DMS53 (cell line): ENCODE results near the gene LRRC4C.

Experiments
- DNase-seq: peaks from one replicate; lab custom pipeline; 2025; lab: John Stamatoyannopoulos, UW

The LRRC4C gene

DNA sequence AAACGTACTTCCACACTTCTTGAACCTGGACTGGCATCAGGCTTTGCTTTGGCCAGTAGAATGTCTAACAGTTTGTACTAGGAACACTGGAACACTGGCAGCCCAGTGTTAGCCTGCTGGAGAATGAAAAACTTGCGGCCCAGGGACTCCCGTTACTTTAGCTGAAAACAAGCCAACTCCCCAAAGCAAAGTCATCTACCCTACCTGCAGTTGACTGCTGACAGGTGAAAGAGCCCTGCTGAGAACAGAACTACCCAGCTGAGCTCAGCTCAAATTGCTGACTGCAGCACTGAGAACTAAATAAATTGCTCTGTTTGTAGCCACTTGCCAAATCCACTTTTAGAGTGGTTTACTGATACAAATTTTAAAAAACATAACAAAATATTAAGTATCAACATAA is 342.5 kb downstream of the LRRC4C start:
- no peak for DNase-seq

GRCh38 chr11:41115066-41115465 is 344.4 kb downstream of the LRRC4C start:
- DNase-seq = no peak

DNA sequence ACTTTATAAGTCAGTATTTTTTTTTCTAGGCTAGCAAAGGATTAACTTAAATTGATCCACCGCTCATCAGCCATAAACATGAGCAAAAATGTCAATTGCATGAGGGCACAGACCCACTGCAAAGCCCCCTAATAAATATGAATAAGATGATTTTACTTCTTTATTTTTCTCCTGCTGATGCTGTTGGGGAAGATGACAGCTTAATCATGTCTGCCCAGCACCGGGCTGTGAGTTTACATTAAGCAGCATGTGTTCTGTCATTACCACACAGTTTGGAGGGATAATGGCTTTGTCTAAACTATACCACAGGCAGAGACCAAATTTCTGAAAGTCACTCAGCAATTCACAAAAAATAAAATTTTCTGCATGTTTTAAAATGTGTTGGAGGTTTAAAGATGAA is 346.3 kb downstream of the LRRC4C start:
- no peak for DNase-seq

- no peak for DNase-seq
Observed at GRCh38 chr11:41110527-41110926, 348.9 kb downstream of the LRRC4C start.

DNA sequence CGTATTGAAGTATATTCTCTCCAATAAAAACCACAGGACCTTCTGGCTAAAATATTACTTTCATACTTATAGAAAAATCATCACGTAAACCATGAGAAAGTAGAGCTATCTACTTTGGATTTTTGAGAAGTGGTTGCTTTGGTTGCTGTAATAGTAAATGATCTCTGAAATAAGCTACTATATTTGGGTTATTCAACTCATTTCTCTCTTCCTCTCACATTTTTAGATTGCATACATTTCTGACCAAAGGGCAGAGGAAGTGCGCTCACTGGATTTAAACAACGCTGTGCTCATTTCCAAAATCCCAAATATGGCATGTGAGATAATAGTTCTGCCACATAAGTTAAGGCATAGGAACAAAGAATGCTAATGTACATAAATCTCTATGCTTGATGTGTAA is 357.0 kb downstream of the LRRC4C start:
- DNase-seq = no peak

- no peak for DNase-seq
Observed at GRCh38 chr11:41099654-41100053, 359.8 kb downstream of the LRRC4C start.

DNA sequence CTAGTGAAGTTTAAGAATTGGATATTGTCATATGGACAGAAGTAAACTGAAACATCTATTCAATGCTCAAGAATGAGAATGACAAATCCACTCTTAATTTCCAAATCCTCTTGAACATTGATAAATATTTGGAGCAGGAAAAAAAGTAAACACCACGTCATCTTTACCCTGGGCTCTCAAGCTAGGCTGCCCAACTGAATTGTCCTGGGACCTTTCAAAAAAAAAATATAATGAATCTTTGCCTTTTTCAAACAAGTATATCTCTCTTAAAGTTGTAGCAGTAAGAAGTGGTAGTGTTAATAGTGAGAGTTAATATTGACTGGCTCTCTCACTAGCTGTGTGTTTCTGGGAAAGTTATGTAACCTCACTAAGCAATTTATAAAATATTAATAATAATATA is 374.3 kb downstream of the LRRC4C start:
- DNase-seq = peak; percentile 19

DNA sequence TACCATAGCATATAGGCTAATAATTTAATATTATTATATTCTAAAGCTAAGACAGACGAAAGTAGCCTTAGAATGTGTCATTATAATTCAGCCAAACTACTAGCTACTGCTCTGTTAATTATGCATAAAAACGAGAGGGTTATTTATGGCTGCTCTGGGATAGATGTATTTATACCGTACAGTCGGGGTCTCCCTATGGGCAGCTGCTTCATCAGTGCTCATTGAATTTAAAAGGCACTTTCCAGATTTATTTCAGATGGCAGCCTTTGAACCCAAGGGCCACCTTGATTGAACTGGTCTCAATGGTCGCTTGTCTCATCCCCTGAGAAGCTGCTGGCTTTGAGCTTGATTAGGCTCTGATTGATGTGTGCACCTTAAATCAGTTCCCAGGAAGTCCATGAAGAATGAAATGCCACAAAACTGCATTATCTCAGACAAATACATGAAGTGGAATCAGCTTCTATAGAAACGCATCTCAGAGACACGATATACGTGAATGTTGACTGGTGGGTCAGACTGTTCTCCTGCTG is 377.6 kb downstream of the LRRC4C start:
- DNase-seq = no peak

DNA sequence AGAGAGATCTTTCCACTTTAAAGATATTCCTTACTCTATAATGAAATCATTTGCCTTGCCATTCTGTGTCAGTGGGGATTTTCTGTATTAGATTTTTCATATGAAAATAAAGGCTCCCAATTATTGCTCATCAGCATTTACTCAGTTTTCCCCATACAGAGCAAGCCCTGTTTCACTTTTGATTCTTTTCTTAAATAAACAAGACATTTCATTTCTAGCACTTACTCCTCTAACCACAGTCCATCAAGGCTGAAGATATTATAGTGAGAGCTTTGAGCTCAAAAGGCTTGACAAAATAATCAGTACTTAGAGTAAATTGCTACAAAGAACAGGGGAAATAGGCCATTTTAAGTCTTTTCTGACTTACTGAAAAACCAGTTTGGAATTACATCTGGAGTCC is 385.1 kb downstream of the LRRC4C start:
- DNase-seq = no peak

- DNase-seq = no peak
Observed at GRCh38 chr11:41065432-41065831, 394.0 kb downstream of the LRRC4C start.

- DNase-seq = no peak
Observed at GRCh38 chr11:41058138-41058537, 401.3 kb downstream of the LRRC4C start.

DNA sequence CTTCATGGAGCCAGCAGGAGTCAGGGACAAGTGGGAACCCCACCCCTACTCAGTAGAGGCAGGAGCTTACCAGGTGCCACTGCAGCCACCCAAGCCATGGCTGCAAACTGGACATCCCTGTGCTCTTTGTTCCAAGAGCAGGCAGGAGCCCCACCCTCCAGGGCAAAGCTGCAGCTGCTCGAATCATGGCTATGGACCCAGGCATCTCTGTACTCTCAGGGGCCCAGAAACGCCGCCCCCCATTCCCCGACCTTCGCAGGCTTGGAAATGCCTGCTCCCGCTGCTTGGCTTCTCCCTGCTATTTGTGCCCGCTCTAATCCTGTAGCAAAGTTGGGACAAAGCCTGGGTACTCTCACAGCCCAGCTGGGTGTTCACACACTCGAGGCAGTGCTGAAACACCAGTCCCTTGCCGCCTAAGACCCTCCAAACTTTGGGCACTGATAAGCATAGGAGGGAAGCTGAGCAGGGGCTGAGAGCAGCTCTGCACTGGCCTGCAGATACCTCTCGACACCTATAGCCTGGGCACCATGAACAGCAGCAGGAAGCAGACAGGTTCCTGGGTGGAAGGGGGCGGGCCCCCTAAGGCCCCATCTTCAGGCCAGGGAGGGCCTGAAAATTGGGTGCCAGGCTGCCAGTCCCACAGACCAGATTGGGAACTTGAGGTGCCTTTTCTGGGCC is 402.4 kb downstream of the LRRC4C start:
- no peak for DNase-seq

- DNase-seq = no peak
Observed at GRCh38 chr11:41053894-41054293, 405.6 kb downstream of the LRRC4C start.

DNA sequence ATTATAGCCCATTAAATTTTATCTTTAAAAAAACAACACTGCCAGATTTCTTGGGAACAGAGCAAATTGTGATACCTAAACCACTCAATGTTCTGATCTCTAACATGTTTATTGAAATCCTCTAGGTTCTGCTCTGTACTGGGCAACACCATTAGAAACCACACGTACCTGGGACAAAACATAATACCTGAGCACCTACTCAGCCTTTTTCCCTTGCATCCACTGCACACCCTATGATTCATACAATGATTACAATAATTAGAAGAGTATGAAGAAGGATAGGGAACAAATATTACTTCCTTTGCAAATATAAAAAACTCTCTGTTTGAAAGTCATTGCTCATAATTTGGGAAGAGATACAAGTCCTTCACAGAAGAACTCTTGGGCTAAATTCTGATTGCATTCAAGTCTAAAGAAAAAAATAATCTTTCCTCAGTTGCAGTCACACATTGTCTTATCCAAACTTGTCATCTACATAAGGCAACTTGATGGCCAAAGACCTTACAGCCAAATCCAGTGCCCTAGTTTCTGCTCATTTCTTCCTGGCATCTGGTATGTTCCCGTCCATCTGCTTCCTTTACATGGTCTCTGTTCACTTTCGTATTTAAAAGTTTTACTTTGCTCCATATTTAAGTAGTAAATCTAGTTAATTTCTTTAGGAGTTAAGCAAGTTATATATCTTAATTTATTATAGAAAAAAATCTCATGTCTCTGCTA is 407.4 kb downstream of the LRRC4C start:
- DNase-seq = no peak

DNA sequence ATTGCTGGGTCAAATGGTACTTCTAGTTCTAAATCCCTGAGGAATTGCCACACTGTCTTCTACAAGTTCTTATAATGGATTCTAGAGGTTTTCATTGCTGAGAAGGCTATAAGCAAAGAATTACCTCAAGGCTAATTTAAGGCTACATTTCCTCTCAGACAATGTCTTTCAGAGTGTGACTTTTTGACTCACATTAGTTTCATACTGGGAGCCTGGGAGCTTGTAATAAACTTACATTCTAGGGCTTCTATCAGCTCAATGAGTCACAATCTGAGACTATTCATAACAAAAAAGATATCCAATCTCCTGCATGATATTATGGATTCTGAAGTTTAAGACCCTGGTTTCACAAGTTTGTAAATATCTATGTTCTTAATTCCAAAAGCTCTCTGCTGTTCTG is 408.7 kb downstream of the LRRC4C start:
- no peak for DNase-seq

GRCh38 chr11:41047229-41047628 is 412.2 kb downstream of the LRRC4C start:
- DNase-seq = no peak

GRCh38 chr11:41045266-41045665 is 414.2 kb downstream of the LRRC4C start:
- no peak for DNase-seq

- no peak for DNase-seq
Observed at GRCh38 chr11:41044747-41045146, 414.7 kb downstream of the LRRC4C start.

DNA sequence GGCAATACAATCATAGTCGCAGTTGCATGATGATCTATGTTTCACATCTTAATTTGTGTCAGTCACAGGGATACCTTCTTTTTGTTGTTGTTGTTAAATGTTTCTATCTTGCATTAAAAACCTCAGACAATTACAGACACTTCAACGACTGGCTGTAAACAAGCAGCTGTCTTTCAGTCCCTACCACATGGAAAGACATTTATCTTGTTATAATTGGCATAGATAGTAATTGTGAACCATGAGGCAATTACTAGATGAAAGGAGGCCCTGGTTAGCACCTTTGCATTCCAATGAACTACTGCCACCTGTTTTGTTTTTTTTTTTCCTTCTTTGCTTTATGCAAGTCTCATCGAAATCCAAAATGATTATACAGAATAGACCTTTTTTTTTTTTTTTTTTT is 416.8 kb downstream of the LRRC4C start:
- no peak for DNase-seq

DNA sequence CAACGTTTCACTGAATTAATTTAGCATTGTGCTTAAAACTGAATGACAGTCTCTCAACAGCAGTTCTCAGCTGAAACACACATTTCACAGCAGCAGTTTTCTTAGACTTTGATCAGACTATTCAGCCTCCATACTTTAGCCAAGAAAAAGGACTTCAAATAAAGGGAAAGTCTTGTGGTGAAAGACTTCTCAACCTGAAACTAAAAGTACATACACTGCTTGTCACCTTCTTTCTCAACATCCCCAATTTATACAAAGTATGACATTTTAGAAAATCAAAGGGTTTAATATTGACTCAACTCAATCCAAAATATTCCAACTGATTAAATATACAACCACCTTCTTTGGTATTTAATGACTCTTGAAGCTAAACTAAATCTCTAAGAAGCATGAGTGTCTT is 419.0 kb downstream of the LRRC4C start:
- DNase-seq = no peak

DNA sequence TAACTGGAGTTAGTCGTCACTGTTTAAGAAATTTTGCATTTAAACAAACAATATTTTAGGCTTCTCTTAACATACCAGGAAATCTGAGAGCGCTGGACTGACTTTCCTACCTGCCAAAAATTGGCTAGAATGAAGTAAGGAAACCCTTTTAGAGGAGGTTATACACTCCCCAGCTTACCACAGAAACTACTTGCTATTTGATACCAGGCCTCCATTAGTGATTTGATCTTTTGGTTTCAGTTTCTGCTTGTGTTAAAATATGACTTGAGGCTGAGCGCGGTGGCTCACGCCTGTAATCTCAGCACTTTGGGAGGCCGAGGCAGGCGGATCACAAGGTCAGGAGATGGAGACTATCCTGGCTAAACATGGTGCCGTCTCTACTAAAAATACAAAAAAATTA is 419.9 kb downstream of the LRRC4C start:
- no peak for DNase-seq

DNA sequence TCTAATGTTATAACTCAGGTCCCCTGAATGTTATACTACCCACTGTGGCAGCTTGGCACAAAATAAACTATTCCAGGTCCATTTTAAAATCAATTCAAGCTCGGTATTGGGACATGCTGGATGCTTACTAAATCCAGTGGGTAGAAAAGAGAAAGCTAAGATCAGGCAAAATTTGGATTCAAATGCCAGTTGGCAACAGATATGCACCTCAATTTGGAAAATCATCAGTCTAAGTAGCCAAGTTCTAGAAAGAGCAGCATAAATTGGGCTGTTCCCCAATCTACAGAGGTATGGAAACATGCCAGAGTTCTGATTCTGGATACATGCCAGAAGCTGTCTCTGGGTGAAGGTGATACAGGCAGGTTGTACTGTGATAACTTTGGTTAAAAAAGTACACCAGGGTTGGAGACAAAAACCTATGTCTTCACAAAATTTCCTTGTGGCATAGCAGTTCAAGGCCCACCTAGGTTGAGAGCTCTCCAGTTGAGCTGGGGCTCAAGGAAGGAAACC is 427.8 kb downstream of the LRRC4C start:
- no peak for DNase-seq

GRCh38 chr11:41020259-41020658 is 439.2 kb downstream of the LRRC4C start:
- DNase-seq = no peak
